KMS-11 (cell line): ENCODE data around the gene NUDT4.

Experiments used
- H2AFZ ChIP-seq: fragments of 200-600 bp; sonication (generic); 2 replicates; pipeline ENCODE4 v1.6.1; 2016; ENCODE audit warnings: antibody characterized with exemption, mixed run types, low read depth
- H3K27ac ChIP-seq: fragments of 200-600 bp; sonication (generic); 2 replicates; pipeline ENCODE4 v1.6.1; 2016; ENCODE audit warnings: mild to moderate bottlenecking, mixed run types
- H3K27me3 ChIP-seq: fragments of 200-600 bp; sonication (generic); 2 replicates; pipeline ENCODE4 v1.6.1; 2017; ENCODE audit warnings: mild to moderate bottlenecking, low read depth, mixed run types, moderate library complexity; ENCODE audit not compliant: insufficient read depth
- H3K36me3 ChIP-seq: fragments of 200-600 bp; sonication (generic); 2 replicates; pipeline ENCODE4 v1.6.1; 2017; ENCODE audit warnings: mild to moderate bottlenecking, mixed run types; ENCODE audit not compliant: insufficient read depth
- H3K4me1 ChIP-seq: fragments of 200-600 bp; sonication (generic); 2 replicates; pipeline ENCODE4 v1.6.1; 2016; ENCODE audit warnings: mild to moderate bottlenecking, low read depth, mixed run types; ENCODE audit not compliant: poor library complexity, severe bottlenecking
- H3K4me2 ChIP-seq: fragments of 200-600 bp; sonication (generic); 2 replicates; pipeline ENCODE4 v1.7.0; 2016; ENCODE audit warnings: mild to moderate bottlenecking, mixed run types
- H3K4me3 ChIP-seq: fragments of 200-600 bp; sonication (generic); IDR thresholded peaks from 2 replicates; pipeline ENCODE4 v1.6.1; 2017; ENCODE audit warnings: low read depth, low read length, mixed read lengths; ENCODE audit not compliant: insufficient read depth
- H3K79me2 ChIP-seq: fragments of 200-600 bp; sonication (generic); 2 replicates; pipeline ENCODE4 v1.6.1; 2016; ENCODE audit warnings: low read depth, mixed run types; ENCODE audit not compliant: insufficient read depth
- H3K9ac ChIP-seq: fragments of 200-600 bp; sonication (generic); 2 replicates; pipeline ENCODE4 v1.6.1; 2016; ENCODE audit warnings: mild to moderate bottlenecking, mixed run types
- H4K20me1 ChIP-seq: fragments of 200-600 bp; sonication (generic); 2 replicates; pipeline ENCODE4 v1.6.1; 2016; ENCODE audit warnings: mild to moderate bottlenecking, mixed run types; ENCODE audit not compliant: insufficient read depth
- TF ChIP-seq, protein P1 (sequence below): fragments of 200-600 bp; sonication (generic); conservative IDR thresholded peaks from 2 replicates; pipeline ENCODE4 v1.6.1; 2017; ENCODE audit warnings: low read depth, mild to moderate bottlenecking, antibody characterized with exemption, low read length, moderate library complexity, mixed read lengths

NUDT4 gene

DNA sequence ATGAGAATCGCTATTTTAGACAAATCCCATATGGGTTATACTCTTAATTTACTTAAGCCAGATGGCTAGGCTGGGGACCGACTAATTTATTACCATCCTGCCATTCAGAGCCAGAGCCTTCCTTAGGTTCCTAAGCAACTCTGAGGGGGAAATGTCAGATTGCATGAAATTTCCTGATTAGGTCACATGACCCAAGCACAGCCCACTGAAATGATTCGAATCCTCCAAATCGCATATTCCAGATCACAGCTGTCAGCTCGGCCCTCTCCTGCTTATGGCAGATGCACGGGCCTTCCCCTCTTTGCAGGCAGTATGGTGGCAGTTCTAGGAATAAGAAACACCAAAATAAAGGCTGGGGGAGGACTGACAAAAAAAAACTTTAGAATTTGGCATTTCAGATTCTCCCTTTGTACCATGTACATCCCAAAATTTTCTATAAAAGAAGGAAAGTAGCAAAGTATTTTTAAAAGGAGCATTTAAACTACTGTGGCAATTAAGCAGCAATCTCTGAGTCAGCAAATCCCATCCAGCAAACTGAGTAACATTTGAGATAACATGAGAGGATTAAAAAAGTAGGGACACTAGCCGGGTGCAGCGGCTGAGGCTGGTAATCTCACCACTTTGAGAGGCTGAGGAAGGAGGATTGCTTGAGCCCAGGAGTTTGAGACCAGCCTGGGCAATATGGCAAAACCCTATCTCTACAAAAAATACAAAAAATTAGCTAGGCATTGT lies 30.5 kb upstream of the NUDT4 start:
- Histone ChIP-seq H3K4me3 (no peak overlapping the region), H4K20me1 (no peaks in the 10 kb centered on the region), H3K27me3 (no peaks in the 10 kb centered on the region)

DNA sequence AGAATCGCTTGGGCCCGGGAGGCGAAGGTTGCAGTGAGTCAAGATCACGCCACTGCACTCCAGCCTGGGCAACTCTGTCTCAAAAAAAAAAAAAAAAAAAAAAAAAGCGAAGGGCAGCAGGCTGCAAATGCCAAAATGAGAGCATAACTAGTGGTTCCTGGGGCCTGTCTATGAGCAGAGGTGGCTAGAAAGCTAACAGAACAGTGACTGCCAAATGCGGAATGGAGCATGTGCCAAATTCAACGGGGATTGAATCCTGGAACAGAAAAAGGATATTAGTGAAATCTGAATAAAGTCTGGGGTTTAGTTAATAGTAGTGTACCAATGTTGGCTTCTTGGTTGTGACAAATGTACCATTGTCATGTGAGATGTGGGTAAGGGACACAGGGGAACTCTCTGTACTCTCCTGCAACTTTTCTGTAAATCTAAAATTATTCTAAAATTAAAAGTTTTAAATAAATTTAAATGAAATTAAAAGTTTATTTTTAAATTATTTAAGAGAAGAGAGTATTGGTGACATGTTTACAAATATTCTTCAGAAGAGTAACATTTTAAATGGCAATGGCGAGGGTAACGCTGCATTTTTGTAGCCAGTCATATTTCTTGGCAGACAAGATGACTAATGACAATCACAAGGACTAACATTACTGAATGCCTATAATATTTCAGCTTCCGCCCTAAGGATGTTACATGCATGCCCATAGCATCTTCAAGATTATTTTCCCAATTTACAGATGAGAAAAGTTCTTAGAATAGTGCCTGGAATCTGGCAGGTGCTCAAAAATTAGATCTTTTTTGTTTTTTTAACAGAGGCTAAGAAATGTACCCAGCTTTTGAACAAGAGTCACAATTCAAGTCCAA lies 28.9 kb upstream of the NUDT4 start:
- Histone ChIP-seq H3K4me3 (no peak overlapping the region), H4K20me1 (no peaks in the 10 kb centered on the region), H3K36me3 (no peaks in the 10 kb centered on the region), H3K27ac (no peak overlapping the region), H3K27me3 (no peaks in the 10 kb centered on the region), H3K79me2 (no peaks in the 10 kb centered on the region), H3K4me2 (no peak overlapping the region), H3K9ac (no peak overlapping the region), H3K4me1 (no peaks in the 10 kb centered on the region), H2AFZ (no peak overlapping the region)
- TF ChIP-seq, protein P1, sequence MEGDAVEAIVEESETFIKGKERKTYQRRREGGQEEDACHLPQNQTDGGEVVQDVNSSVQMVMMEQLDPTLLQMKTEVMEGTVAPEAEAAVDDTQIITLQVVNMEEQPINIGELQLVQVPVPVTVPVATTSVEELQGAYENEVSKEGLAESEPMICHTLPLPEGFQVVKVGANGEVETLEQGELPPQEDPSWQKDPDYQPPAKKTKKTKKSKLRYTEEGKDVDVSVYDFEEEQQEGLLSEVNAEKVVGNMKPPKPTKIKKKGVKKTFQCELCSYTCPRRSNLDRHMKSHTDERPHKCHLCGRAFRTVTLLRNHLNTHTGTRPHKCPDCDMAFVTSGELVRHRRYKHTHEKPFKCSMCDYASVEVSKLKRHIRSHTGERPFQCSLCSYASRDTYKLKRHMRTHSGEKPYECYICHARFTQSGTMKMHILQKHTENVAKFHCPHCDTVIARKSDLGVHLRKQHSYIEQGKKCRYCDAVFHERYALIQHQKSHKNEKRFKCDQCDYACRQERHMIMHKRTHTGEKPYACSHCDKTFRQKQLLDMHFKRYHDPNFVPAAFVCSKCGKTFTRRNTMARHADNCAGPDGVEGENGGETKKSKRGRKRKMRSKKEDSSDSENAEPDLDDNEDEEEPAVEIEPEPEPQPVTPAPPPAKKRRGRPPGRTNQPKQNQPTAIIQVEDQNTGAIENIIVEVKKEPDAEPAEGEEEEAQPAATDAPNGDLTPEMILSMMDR, result no peak

More for the DNA sequence above, 30.5 kb upstream of the NUDT4 start:
- Histone ChIP-seq H3K9ac (no peak overlapping the region), H3K4me2 (no peak overlapping the region), H2AFZ (no peak overlapping the region), H3K36me3 (no peaks in the 10 kb centered on the region), H3K27ac (no peak overlapping the region), H3K4me1 (no peaks in the 10 kb centered on the region), H3K79me2 (no peaks in the 10 kb centered on the region)
- TF ChIP-seq, protein P1, result no peak

DNA sequence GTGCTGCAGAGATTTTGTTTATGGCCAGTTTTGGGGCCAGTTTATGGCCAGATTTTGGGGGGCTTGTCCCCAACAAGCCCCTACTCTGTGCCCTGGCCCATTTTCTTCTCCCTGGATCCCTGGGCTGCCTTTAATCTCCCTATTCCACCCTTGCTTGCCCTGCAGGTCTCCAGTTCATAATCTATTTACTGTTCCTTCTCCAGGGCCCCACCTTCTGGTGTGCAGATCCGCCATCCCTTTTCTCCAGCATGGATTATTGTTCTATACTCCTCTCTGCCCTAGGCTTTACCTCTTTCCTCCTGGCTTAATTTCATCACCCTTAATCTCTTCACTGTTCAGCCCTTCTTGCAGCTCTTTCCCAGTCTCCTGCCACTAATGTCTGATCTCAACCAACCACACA lies 26.0 kb upstream of the NUDT4 start:
- Histone ChIP-seq H2AFZ (no peak overlapping the region), H3K27me3 (no peaks in the 10 kb centered on the region), H3K4me3 (no peak overlapping the region), H4K20me1 (no peaks in the 10 kb centered on the region), H3K79me2 (no peaks in the 10 kb centered on the region), H3K9ac (no peak overlapping the region), H3K27ac (no peak overlapping the region), H3K36me3 (no peaks in the 10 kb centered on the region), H3K4me1 (no peaks in the 10 kb centered on the region), H3K4me2 (no peak overlapping the region)
- TF ChIP-seq, protein P1, result no peak

DNA sequence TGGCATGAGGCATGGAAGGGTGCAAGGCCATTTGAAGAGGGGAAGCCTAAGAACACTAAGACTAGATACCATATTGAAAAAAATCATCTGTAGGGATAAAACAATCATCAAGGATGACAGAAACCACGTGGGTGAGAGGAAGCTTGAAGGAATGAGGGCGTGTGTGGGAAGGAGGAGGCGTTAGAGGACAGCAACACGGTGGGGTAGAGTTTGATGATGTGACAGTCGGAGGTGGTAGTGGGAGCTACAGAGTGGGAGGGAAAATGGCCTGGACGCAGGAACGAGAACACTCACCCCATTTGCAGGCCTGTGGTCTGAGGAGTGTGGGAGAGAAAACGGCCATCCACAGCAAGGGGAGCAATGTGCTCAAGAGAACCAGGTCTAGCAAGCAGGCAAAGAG lies 25.4 kb upstream of the NUDT4 start:
- Histone ChIP-seq H3K27me3 (no peaks in the 10 kb centered on the region), H4K20me1 (no peaks in the 10 kb centered on the region), H3K27ac (no peak overlapping the region), H3K4me1 (no peaks in the 10 kb centered on the region), H3K79me2 (no peaks in the 10 kb centered on the region), H3K4me3 (no peak overlapping the region), H3K36me3 (no peaks in the 10 kb centered on the region), H3K9ac (no peak overlapping the region), H2AFZ (no peak overlapping the region), H3K4me2 (no peak overlapping the region)
- TF ChIP-seq, protein P1, result no peak
